MM.1S (cell line): ENCODE results near the gene MRPL16.

Experiments used
- CTCF ChIP-seq: fragments of 300-600 bp; sonication (generic); IDR thresholded peaks from 2 replicates; pipeline ENCODE4 v1.5.1; 2016; ENCODE audit warnings: antibody characterized with exemption, low read length, mixed read lengths
- EZH2 ChIP-seq: fragments of 300-600 bp; sonication (generic); optimal IDR thresholded peaks from 2 replicates; pipeline ENCODE3; 2017; ENCODE audit warnings: low read depth, mild to moderate bottlenecking, antibody characterized with exemption, low read length, mixed read lengths

DNA sequence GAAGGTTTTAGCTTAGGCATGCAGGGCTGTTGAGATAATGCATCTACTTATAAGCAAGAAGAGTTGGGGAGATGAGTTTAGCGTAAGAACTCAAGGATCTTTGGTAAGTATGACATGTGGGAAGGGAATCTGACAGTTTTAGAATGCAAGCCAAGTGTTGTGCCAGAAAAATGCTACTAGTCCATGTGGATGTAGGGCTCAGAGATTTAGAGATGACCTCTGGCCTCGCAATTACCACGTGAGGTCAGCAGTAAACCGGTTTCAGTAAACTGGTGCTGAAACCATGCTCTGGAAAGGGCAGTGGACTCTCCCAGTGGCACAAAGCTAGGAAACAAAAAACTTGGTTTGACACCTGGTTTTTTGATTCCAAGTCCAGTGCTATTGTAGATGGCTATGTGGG, 18.9 kb downstream of the MRPL16 start:
- TF ChIP-seq CTCF: no peak
- TF ChIP-seq EZH2: no peak
